H1 (cell line): ENCODE data around the gene NT5C3B. TPM values are rescaled to one million over a fixed set of nuclear protein-coding genes. Genes with fewer than 3 reads are reported as not detected.

ENCODE experiments used
- ATF2 ChIP-seq: IDR thresholded peaks from 2 replicates; pipeline ENCODE4 v1.6.1; 2012; ENCODE audit warnings: low read length, inconsistent platforms
- CEBPB ChIP-seq: IDR thresholded peaks from 2 replicates; pipeline ENCODE4 v1.6.1; 2012; ENCODE audit warnings: low read depth, low read length
- CHD1 ChIP-seq: IDR thresholded peaks from 2 replicates; pipeline ENCODE4 v1.6.1; 2012; ENCODE audit warnings: low read depth, low read length, improper control_type of control experiment
- KDM4A ChIP-seq: IDR thresholded peaks from one replicate; pipeline ENCODE4 v1.7.1; 2012; ENCODE audit warnings: low read depth, mild to moderate bottlenecking, moderate library complexity, low read length, inconsistent platforms; ENCODE audit not compliant: severe bottlenecking
- POU5F1 ChIP-seq: IDR thresholded peaks from 2 replicates; pipeline ENCODE4 v1.6.1; 2011; ENCODE audit warnings: low read depth, mild to moderate bottlenecking, low read length, moderate library complexity
- RBBP5 ChIP-seq: IDR thresholded peaks from 2 replicates; pipeline ENCODE4 v1.7.1; 2012; ENCODE audit warnings: low read depth, mild to moderate bottlenecking, inconsistent platforms, low read length, moderate library complexity, borderline replicate concordance
- SUZ12 ChIP-seq: fragments of 200-600 bp; sonication (generic); IDR thresholded peaks from 2 replicates; pipeline ENCODE4 v1.6.1; 2012; ENCODE audit warnings: mild to moderate bottlenecking, inconsistent platforms, low read length, moderate library complexity, mixed read lengths
- YY1 ChIP-seq: IDR thresholded peaks from 2 replicates; pipeline ENCODE4 v1.6.1; 2011; ENCODE audit warnings: low read depth, mild to moderate bottlenecking, low read length
- polyA plus RNA-seq, 7 experiments: library from polyadenylated mRNA; depleted of rRNA in 3 of 7; stranded (reverse) in 5 of 7; unstranded in 2 of 7; fragments of >200 nt in 5 of 7; fragments of 200-250 nt in 2 of 7; gene quantifications; 1 replicate in 5 of 7; 2 replicates in 1 of 7; 4 replicates in 1 of 7; pipeline versions ENCODE4 v1.2.1 to v1.2.3, GENCODE V29; 2011 to 2013; ENCODE audit warnings: missing spikeins in 2 of 7, mixed read lengths in 2 of 7
- total RNA-seq: library from RNA; stranded (reverse); fragmentation: NEBNext Ultra II Directional; extraction: Animal tissue kit (Norgen Biotek cat#: 25700); gene quantifications from 2 replicates; pipeline ENCODE4 v1.2.1, GENCODE V29; 2021
- TF ChIP-seq, protein P1 (sequence below): fragments of 300-600 bp; sonication (generic); IDR thresholded peaks from 2 replicates; pipeline ENCODE4 v1.7.1; 2012; ENCODE audit warnings: low read length, moderate library complexity, mild to moderate bottlenecking, inconsistent platforms; ENCODE audit not compliant: insufficient replicate concordance
- TF ChIP-seq, protein P2 (sequence below): IDR thresholded peaks from 2 replicates; pipeline ENCODE4 v1.6.1; 2012; ENCODE audit warnings: inconsistent platforms

The NT5C3B gene
- total and polyA plus RNA-seq, 2 of the 8 experiments (the other 6 are each of a cell fraction or from before 2014, with no cell fraction given), result 68.7 to 94.5 TPM

GRCh38 chr17:41794540-41794975 lies 41.5 kb downstream of the NT5C3B start (continued):
- TF ChIP-seq, protein P1, sequence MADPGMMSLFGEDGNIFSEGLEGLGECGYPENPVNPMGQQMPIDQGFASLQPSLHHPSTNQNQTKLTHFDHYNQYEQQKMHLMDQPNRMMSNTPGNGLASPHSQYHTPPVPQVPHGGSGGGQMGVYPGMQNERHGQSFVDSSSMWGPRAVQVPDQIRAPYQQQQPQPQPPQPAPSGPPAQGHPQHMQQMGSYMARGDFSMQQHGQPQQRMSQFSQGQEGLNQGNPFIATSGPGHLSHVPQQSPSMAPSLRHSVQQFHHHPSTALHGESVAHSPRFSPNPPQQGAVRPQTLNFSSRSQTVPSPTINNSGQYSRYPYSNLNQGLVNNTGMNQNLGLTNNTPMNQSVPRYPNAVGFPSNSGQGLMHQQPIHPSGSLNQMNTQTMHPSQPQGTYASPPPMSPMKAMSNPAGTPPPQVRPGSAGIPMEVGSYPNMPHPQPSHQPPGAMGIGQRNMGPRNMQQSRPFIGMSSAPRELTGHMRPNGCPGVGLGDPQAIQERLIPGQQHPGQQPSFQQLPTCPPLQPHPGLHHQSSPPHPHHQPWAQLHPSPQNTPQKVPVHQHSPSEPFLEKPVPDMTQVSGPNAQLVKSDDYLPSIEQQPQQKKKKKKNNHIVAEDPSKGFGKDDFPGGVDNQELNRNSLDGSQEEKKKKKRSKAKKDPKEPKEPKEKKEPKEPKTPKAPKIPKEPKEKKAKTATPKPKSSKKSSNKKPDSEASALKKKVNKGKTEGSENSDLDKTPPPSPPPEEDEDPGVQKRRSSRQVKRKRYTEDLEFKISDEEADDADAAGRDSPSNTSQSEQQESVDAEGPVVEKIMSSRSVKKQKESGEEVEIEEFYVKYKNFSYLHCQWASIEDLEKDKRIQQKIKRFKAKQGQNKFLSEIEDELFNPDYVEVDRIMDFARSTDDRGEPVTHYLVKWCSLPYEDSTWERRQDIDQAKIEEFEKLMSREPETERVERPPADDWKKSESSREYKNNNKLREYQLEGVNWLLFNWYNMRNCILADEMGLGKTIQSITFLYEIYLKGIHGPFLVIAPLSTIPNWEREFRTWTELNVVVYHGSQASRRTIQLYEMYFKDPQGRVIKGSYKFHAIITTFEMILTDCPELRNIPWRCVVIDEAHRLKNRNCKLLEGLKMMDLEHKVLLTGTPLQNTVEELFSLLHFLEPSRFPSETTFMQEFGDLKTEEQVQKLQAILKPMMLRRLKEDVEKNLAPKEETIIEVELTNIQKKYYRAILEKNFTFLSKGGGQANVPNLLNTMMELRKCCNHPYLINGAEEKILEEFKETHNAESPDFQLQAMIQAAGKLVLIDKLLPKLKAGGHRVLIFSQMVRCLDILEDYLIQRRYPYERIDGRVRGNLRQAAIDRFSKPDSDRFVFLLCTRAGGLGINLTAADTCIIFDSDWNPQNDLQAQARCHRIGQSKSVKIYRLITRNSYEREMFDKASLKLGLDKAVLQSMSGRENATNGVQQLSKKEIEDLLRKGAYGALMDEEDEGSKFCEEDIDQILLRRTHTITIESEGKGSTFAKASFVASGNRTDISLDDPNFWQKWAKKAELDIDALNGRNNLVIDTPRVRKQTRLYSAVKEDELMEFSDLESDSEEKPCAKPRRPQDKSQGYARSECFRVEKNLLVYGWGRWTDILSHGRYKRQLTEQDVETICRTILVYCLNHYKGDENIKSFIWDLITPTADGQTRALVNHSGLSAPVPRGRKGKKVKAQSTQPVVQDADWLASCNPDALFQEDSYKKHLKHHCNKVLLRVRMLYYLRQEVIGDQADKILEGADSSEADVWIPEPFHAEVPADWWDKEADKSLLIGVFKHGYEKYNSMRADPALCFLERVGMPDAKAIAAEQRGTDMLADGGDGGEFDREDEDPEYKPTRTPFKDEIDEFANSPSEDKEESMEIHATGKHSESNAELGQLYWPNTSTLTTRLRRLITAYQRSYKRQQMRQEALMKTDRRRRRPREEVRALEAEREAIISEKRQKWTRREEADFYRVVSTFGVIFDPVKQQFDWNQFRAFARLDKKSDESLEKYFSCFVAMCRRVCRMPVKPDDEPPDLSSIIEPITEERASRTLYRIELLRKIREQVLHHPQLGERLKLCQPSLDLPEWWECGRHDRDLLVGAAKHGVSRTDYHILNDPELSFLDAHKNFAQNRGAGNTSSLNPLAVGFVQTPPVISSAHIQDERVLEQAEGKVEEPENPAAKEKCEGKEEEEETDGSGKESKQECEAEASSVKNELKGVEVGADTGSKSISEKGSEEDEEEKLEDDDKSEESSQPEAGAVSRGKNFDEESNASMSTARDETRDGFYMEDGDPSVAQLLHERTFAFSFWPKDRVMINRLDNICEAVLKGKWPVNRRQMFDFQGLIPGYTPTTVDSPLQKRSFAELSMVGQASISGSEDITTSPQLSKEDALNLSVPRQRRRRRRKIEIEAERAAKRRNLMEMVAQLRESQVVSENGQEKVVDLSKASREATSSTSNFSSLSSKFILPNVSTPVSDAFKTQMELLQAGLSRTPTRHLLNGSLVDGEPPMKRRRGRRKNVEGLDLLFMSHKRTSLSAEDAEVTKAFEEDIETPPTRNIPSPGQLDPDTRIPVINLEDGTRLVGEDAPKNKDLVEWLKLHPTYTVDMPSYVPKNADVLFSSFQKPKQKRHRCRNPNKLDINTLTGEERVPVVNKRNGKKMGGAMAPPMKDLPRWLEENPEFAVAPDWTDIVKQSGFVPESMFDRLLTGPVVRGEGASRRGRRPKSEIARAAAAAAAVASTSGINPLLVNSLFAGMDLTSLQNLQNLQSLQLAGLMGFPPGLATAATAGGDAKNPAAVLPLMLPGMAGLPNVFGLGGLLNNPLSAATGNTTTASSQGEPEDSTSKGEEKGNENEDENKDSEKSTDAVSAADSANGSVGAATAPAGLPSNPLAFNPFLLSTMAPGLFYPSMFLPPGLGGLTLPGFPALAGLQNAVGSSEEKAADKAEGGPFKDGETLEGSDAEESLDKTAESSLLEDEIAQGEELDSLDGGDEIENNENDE, result no peak
- TF ChIP-seq SUZ12, result no peak
- no peak for TF ChIP-seq KDM4A
- TF ChIP-seq, protein P2, sequence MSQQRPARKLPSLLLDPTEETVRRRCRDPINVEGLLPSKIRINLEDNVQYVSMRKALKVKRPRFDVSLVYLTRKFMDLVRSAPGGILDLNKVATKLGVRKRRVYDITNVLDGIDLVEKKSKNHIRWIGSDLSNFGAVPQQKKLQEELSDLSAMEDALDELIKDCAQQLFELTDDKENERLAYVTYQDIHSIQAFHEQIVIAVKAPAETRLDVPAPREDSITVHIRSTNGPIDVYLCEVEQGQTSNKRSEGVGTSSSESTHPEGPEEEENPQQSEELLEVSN, result no peak
- TF ChIP-seq YY1, result no peak
- no peak for TF ChIP-seq CEBPB
- no peak for TF ChIP-seq CHD1
- TF ChIP-seq RBBP5, result no peak
- TF ChIP-seq ATF2, result no peak
- TF ChIP-seq POU5F1, result no peak
